IMR-90 (cell line): Measurements from ENCODE around the gene AMBRA1. TPM values are rescaled to one million over a fixed set of nuclear protein-coding genes. Genes with fewer than 3 reads are reported as not detected.
A peak's percentile ranks its signal among the peaks of the same experiment; 100 is the strongest.

Experiments
- ATAC-seq: fragments of 200-7000 bp; cut with Tn5 transposase; 2 replicates; pipeline ENCODE4 v1.9.1; 2020; ENCODE audit warnings: low read depth, mild to moderate bottlenecking, moderate library complexity
- BruUV-seq: library from RNA; stranded (reverse); fragments of 400-500 nt; replicated peaks from 2 replicates; lab custom pipeline; 2021; lab: Mats Ljungman, UMichigan
- CTCF ChIA-PET: fragments of 300-600 bp; formaldehyde crosslinking; extraction: SDS; loops from one replicate; lab custom pipeline; 2021; ENCODE audit warnings: antibody characterized with exemption; lab: Yijun Ruan, JAX
- POLR2A ChIA-PET: fragments of 300-600 bp; sonication (Branson Sonifier 250); formaldehyde crosslinking; loops from one replicate; lab custom pipeline; 2022; ENCODE audit warnings: antibody characterized with exemption; ENCODE audit not compliant: unreplicated experiment; lab: Charles Lee
- DNase-seq: peaks from one replicate; pipeline ENCODE4 v3.0.0; 2013
- H2AFZ ChIP-seq: replicated peaks from 2 replicates; pipeline ENCODE3; 2013; ENCODE audit warnings: low read length, mild to moderate bottlenecking; ENCODE audit not compliant: poor library complexity
- H2AK5ac ChIP-seq: 2 replicates; pipeline ENCODE4 v1.6.1; 2013; ENCODE audit warnings: low read depth, low read length, inconsistent platforms
- H2AK9ac ChIP-seq: replicated peaks from 2 replicates; pipeline ENCODE3; 2013; ENCODE audit warnings: mild to moderate bottlenecking, low read depth, low read length, moderate library complexity; ENCODE audit not compliant: poor library complexity
- H2BK120ac ChIP-seq: 2 replicates; pipeline ENCODE4 v1.6.1; 2013; ENCODE audit warnings: low read depth, low read length, inconsistent platforms
- H2BK15ac ChIP-seq: 3 replicates; pipeline ENCODE4 v1.6.1; 2013; ENCODE audit warnings: low read depth, low read length, inconsistent platforms
- H2BK20ac ChIP-seq: 2 replicates; pipeline ENCODE4 v1.6.1; 2013; ENCODE audit warnings: low read depth, mild to moderate bottlenecking, inconsistent platforms, low read length, moderate library complexity
- H2BK5ac ChIP-seq: 2 replicates; pipeline ENCODE4 v1.6.1; 2013; ENCODE audit warnings: mild to moderate bottlenecking, low read depth, low read length, inconsistent platforms; ENCODE audit not compliant: poor library complexity, severe bottlenecking
- H3K14ac ChIP-seq: replicated peaks from 2 replicates; pipeline ENCODE4 v1.6.1; 2013; ENCODE audit warnings: low read depth, low read length, inconsistent platforms
- H3K18ac ChIP-seq: 2 replicates; pipeline ENCODE4 v1.6.1; 2013; ENCODE audit warnings: low read depth, low read length, control low read depth
- H3K23ac ChIP-seq: 2 replicates; pipeline ENCODE4 v1.6.1; 2013; ENCODE audit warnings: low read depth, low read length, inconsistent platforms
- H3K27ac ChIP-seq: 2 replicates; pipeline ENCODE4 v1.5.1; 2013; ENCODE audit warnings: mild to moderate bottlenecking, control low read depth, low read length; ENCODE audit not compliant: insufficient read depth
- H3K27me3 ChIP-seq: 2 replicates; pipeline ENCODE4 v1.6.1; 2013; ENCODE audit warnings: low read length; ENCODE audit not compliant: control insufficient read depth, insufficient read depth
- H3K36me3 ChIP-seq: 2 replicates; pipeline ENCODE4 v1.6.1; 2013; ENCODE audit warnings: low read length, mixed read lengths; ENCODE audit not compliant: control insufficient read depth, insufficient read depth
- H3K4ac ChIP-seq: 2 replicates; pipeline ENCODE4 v1.6.1; 2013; ENCODE audit warnings: low read depth, low read length, inconsistent platforms
- H3K4me1 ChIP-seq: 2 replicates; pipeline ENCODE4 v1.6.1; 2013; ENCODE audit warnings: low read length, mixed read lengths; ENCODE audit not compliant: control insufficient read depth, insufficient read depth
- H3K4me2 ChIP-seq: 2 replicates; pipeline ENCODE4 v1.6.1; 2013; ENCODE audit warnings: low read depth, mild to moderate bottlenecking, control low read depth, low read length, moderate library complexity
- H3K4me3 ChIP-seq: 2 replicates; pipeline ENCODE4 v1.5.1; 2013; ENCODE audit warnings: low read depth, mild to moderate bottlenecking, control low read depth, low read length, moderate library complexity; ENCODE audit not compliant: insufficient read depth
- H3K56ac ChIP-seq: 2 replicates; pipeline ENCODE4 v1.6.1; 2013; ENCODE audit warnings: low read length, inconsistent platforms; ENCODE audit not compliant: insufficient read depth; ENCODE audit errors: extremely low read depth
- H3K79me1 ChIP-seq, 2 experiments: 2 replicates each; pipeline ENCODE4 v1.6.1; 2013; ENCODE audit warnings: low read length in 2 of 2, inconsistent platforms in 1 of 2, low read depth in 1 of 2
- H3K9ac ChIP-seq: 2 replicates; pipeline ENCODE4 v1.6.1; 2013; ENCODE audit warnings: low read depth, low read length, control low read depth
- H3K9me1 ChIP-seq: 2 replicates; pipeline ENCODE4 v1.6.1; 2013; ENCODE audit warnings: low read length, inconsistent platforms; ENCODE audit not compliant: insufficient read depth
- H3K9me3 ChIP-seq: 2 replicates; pipeline ENCODE4 v1.6.1; 2013; ENCODE audit warnings: low read length; ENCODE audit not compliant: control insufficient read depth, insufficient read depth
- H4K20me1 ChIP-seq: 2 replicates; pipeline ENCODE4 v1.6.1; 2013; ENCODE audit warnings: low read length, inconsistent platforms; ENCODE audit not compliant: insufficient read depth
- H4K5ac ChIP-seq: 2 replicates; pipeline ENCODE4 v1.6.1; 2013; ENCODE audit warnings: mild to moderate bottlenecking, low read depth, low read length, control low read depth
- H4K8ac ChIP-seq, 2 experiments: 2 replicates each; pipeline ENCODE4 v1.6.1; 2013; ENCODE audit warnings: low read depth in 2 of 2, low read length in 2 of 2, control low read depth in 1 of 2, inconsistent platforms in 1 of 2
- H4K91ac ChIP-seq: 2 replicates; pipeline ENCODE4 v1.6.1; 2013; ENCODE audit warnings: low read depth, low read length, inconsistent platforms; ENCODE audit not compliant: insufficient read depth
- MAZ ChIP-seq: IDR thresholded peaks from 2 replicates; pipeline ENCODE4 v1.6.1; 2012; ENCODE audit warnings: low read depth, mild to moderate bottlenecking, low read length, improper control_type of control experiment, moderate library complexity, borderline replicate concordance
- NFE2L2 ChIP-seq: fragments of 150-350 bp; IDR thresholded peaks from 2 replicates; pipeline ENCODE4 v1.6.1; 2016; ENCODE audit warnings: low read depth, mild to moderate bottlenecking, low read length
- POLR2A ChIP-seq: IDR thresholded peaks from 2 replicates; pipeline ENCODE4 v1.6.1; 2012; ENCODE audit warnings: mild to moderate bottlenecking, low read depth, low read length
- RAD21 ChIP-seq: IDR thresholded peaks from 2 replicates; pipeline ENCODE4 v1.6.1; 2012; ENCODE audit warnings: low read length, improper control_type of control experiment
- RCOR1 ChIP-seq: IDR thresholded peaks from 2 replicates; pipeline ENCODE4 v1.6.1; 2012; ENCODE audit warnings: mild to moderate bottlenecking, low read length, improper control_type of control experiment; ENCODE audit not compliant: insufficient replicate concordance
- RFX5 ChIP-seq: IDR thresholded peaks from 2 replicates; pipeline ENCODE4 v1.8.0; 2012; ENCODE audit warnings: low read depth, mild to moderate bottlenecking, low read length, moderate library complexity
- SMC3 ChIP-seq: fragments of 150-350 bp; IDR thresholded peaks from 2 replicates; pipeline ENCODE4 v1.6.1; 2016; ENCODE audit warnings: low read depth, mild to moderate bottlenecking, antibody characterized with exemption, low read length, moderate library complexity
- WGBS, 2 experiments: methylation state at CpG; one replicate each; pipeline versions ENCODE4 v1.1.5 to v1.1.7; 2013; ENCODE audit warnings: missing lambda C conversion rate in 2 of 2; ENCODE audit not compliant: insufficient read length in 1 of 2; ENCODE audit errors: extremely low coverage in 2 of 2; 5-methylcytosine and 5-hydroxymethylcytosine counted together
- dilution Hi-C: fragments of 300-500 bp; cut with HindIII; formaldehyde crosslinking; loops from one replicate; pipeline ENCODE4 v1.14.3; 2018; ENCODE audit warnings: low sequenced_read_pairs; ENCODE audit not compliant: unreplicated experiment
- in situ Hi-C: fragments of 300-500 bp; cut with MboI; formaldehyde crosslinking; loops from 3 replicates; pipeline ENCODE4 v1.14.3; 2019; ENCODE audit warnings: low sequenced_read_pairs, inconsistent platforms, mixed read lengths
- intact Hi-C: fragments of 100-400 bp; cut with micrococcal nuclease; formaldehyde crosslinking; loops from 2 replicates; pipeline ENCODE4 v1.10.0; 2022
- polyA plus RNA-seq, 3 experiments: library from polyadenylated mRNA; depleted of rRNA; stranded (reverse); fragments of >200 nt; gene quantifications; 2 replicates each; pipeline ENCODE4 v1.2.3, GENCODE V29; 2012; ENCODE audit warnings: low replicate concordance in 1 of 3
- total RNA-seq: library from RNA; depleted of rRNA; stranded (reverse); fragments of >200 nt; gene quantifications from 2 replicates; pipeline ENCODE4 v1.2.3, GENCODE V29; 2012
- TF ChIP-seq, protein P1 (sequence below): fragments of 150-350 bp; IDR thresholded peaks from 2 replicates; pipeline ENCODE4 v1.6.1; 2016; ENCODE audit warnings: low read depth, mild to moderate bottlenecking, low read length, moderate library complexity, borderline replicate concordance
- TF ChIP-seq, protein P2 (sequence below): conservative IDR thresholded peaks from 2 replicates; pipeline ENCODE4 v1.5.1; 2012; ENCODE audit warnings: mild to moderate bottlenecking, low read depth, low read length, improper control_type of control experiment

AMBRA1 gene
- total and polyA plus RNA-seq, 2 of the 4 experiments (the other 2 are of a cell fraction) = 9.4 to 18.3 TPM

DNA sequence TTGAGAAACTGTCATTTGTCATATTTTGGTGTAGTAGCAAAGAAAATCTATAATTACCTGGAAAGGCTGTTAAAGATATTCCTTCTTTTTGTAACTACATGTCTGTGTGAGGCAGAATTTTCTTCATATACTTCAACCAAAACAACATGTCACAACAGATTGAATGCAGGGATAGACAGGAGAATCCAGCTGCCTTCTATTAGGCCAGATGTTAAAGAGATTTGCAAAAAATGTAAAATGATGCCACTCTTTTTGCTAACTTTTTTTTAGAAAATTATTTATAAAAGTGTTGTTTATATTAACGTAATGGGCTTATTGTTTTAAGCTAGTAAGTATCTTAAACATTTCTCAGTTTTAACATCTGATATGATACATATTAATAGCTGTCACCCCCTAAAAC, 233.9 kb downstream of the AMBRA1 start:
- Histone ChIP-seq H3K14ac (no peak overlapping the region), H4K20me1 (peaks cover 32% of the 10 kb centered on the region), H3K9me3 (no peaks in the 10 kb centered on the region), H3K27me3 (no peaks in the 10 kb centered on the region), H3K36me3 (no peaks in the 10 kb centered on the region), H2AFZ (no peak overlapping the region), H3K4ac (no peak overlapping the region), H3K23ac (no peak overlapping the region), H3K9me1 (peaks cover 14% of the 10 kb centered on the region), H2BK20ac (no peak overlapping the region), H3K4me3 (no peak overlapping the region), H3K4me1 (peaks cover 37% of the 10 kb centered on the region), H3K18ac (no peak overlapping the region), H3K27ac (peak overlapping the region; percentile 27; the same call in 1 of the 2 replicates), H2BK15ac (no peak overlapping the region), H3K56ac (no peak overlapping the region), H3K79me1 (peaks cover 51 to 70% of the 10 kb centered on the region in 2 experiments), H2BK5ac (no peak overlapping the region), H3K4me2 (no peak overlapping the region), H4K8ac (no peak overlapping the region), H4K5ac (no peak overlapping the region), H3K9ac (no peak overlapping the region), H2BK120ac (no peak overlapping the region), H2AK5ac (no peak overlapping the region), H2AK9ac (no peak overlapping the region), H4K91ac (no peak overlapping the region)
- in situ Hi-C loops (no loop called here), intact Hi-C loops (no loop called here), dilution Hi-C loops (no loop called here)
- TF ChIP-seq MAZ = no peak
- TF ChIP-seq SMC3 = no peak
- no peak for TF ChIP-seq RAD21
- TF ChIP-seq RFX5 = no peak
- TF ChIP-seq NFE2L2 = no peak
- TF ChIP-seq, protein P1, sequence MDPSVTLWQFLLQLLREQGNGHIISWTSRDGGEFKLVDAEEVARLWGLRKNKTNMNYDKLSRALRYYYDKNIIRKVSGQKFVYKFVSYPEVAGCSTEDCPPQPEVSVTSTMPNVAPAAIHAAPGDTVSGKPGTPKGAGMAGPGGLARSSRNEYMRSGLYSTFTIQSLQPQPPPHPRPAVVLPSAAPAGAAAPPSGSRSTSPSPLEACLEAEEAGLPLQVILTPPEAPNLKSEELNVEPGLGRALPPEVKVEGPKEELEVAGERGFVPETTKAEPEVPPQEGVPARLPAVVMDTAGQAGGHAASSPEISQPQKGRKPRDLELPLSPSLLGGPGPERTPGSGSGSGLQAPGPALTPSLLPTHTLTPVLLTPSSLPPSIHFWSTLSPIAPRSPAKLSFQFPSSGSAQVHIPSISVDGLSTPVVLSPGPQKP = no peak
- no peak for TF ChIP-seq RCOR1
- TF ChIP-seq, protein P2, sequence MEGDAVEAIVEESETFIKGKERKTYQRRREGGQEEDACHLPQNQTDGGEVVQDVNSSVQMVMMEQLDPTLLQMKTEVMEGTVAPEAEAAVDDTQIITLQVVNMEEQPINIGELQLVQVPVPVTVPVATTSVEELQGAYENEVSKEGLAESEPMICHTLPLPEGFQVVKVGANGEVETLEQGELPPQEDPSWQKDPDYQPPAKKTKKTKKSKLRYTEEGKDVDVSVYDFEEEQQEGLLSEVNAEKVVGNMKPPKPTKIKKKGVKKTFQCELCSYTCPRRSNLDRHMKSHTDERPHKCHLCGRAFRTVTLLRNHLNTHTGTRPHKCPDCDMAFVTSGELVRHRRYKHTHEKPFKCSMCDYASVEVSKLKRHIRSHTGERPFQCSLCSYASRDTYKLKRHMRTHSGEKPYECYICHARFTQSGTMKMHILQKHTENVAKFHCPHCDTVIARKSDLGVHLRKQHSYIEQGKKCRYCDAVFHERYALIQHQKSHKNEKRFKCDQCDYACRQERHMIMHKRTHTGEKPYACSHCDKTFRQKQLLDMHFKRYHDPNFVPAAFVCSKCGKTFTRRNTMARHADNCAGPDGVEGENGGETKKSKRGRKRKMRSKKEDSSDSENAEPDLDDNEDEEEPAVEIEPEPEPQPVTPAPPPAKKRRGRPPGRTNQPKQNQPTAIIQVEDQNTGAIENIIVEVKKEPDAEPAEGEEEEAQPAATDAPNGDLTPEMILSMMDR = no peak
- no peak for TF ChIP-seq POLR2A
- WGBS, 2 experiments = no CpG with 5 or more reads among the region's 1 CpG
- CTCF ChIA-PET = interaction anchor here (0.7 to 1.4 kb wide), 2 partner anchors 13 to 370 kb away, joined by 4 to 6 read pairs; partner anchors contain the start of gene DGKZ
- peak; percentile 44 for DNase-seq
- POLR2A ChIA-PET = interaction anchor here (0.6 to 0.9 kb wide), 3 partner anchors 73 to 495 kb away, joined by 3 to 18 read pairs (median 10); no protein-coding TSS in a partner anchor
- no TSS peak for BruUV-seq
- no peak for ATAC-seq
